H1 (cell line): ENCODE data around the gene CTCF. TPM values are rescaled to one million over a fixed set of nuclear protein-coding genes. Genes with fewer than 3 reads are reported as not detected.

Experiments used
- CTCF ChIA-PET: fragments of 300-600 bp; sonication (Branson Sonifier 250); formaldehyde crosslinking; loops from one replicate; lab custom pipeline; 2021; ENCODE audit not compliant: partially characterized antibody; lab: Charles Lee
- POLR2A ChIA-PET: fragments of 300-600 bp; sonication (Branson Sonifier 250); formaldehyde crosslinking; loops from one replicate; lab custom pipeline; 2021; ENCODE audit warnings: inconsistent platforms; ENCODE audit not compliant: partially characterized antibody; lab: Charles Lee
- DNase-seq, 2 experiments: peaks; one replicate each; pipeline versions ENCODE4 v3.0.0 to v3.0.0-alpha.2; 2010 to 2022; ENCODE audit warnings: low spot score in 2 of 2, low read depth in 1 of 2, mixed read lengths in 1 of 2
- FAIRE-seq: peaks from 2 replicates; lab custom pipeline; 2011; peaks lifted over from hg19 to GRCh38; lab: Jason Lieb, UNC
- H2AFZ ChIP-seq: 2 replicates; pipeline ENCODE4 v1.8.1; 2012; ENCODE audit warnings: low read length, inconsistent platforms
- H2AK5ac ChIP-seq: 2 replicates; pipeline ENCODE4 v1.6.1; 2013; ENCODE audit warnings: low read depth, low read length
- H2BK120ac ChIP-seq: replicated peaks from 2 replicates; pipeline ENCODE3; 2013; ENCODE audit warnings: low read depth, low read length, inconsistent platforms
- H2BK12ac ChIP-seq: 2 replicates; pipeline ENCODE4 v1.6.1; 2013; ENCODE audit warnings: low read depth, low read length
- H2BK15ac ChIP-seq: 2 replicates; pipeline ENCODE4 v1.6.1; 2013; ENCODE audit warnings: low read length
- H2BK20ac ChIP-seq: 2 replicates; pipeline ENCODE4 v1.6.1; 2013; ENCODE audit warnings: low read length
- H2BK5ac ChIP-seq: 2 replicates; pipeline ENCODE4 v1.6.1; 2013; ENCODE audit warnings: low read depth, low read length
- H3K14ac ChIP-seq: 2 replicates; pipeline ENCODE4 v1.6.1; 2013; ENCODE audit warnings: inconsistent platforms; ENCODE audit not compliant: insufficient read length
- H3K18ac ChIP-seq: 2 replicates; pipeline ENCODE4 v1.6.1; 2013; ENCODE audit warnings: low read length; ENCODE audit errors: extremely low read depth
- H3K23ac ChIP-seq: 2 replicates; pipeline ENCODE4 v1.6.1; 2013; ENCODE audit warnings: inconsistent platforms; ENCODE audit not compliant: insufficient read length
- H3K23me2 ChIP-seq: 2 replicates; pipeline ENCODE4 v1.6.1; 2013; ENCODE audit warnings: low read depth, low read length
- H3K27ac ChIP-seq: 2 replicates; pipeline ENCODE4 v1.6.1; 2011; ENCODE audit warnings: low read depth, low read length, inconsistent platforms
- H3K27me3 ChIP-seq, 4 experiments: replicated peaks in 1 of 4; 1 replicate in 1 of 4; 2 replicates in 3 of 4; pipeline versions ENCODE4 v1.6.1 to v1.8.1; 2011 to 2013; ENCODE audit warnings: low read length in 3 of 4, mild to moderate bottlenecking in 3 of 4, inconsistent platforms in 2 of 4, mixed read lengths in 2 of 4, moderate library complexity in 1 of 4; ENCODE audit not compliant: control insufficient read depth in 3 of 4, insufficient read depth in 3 of 4; ENCODE audit errors: extremely low read depth in 1 of 4
- H3K36me3 ChIP-seq, 4 experiments: 2 replicates each; pipeline versions ENCODE4 v1.6.1 to v1.8.1; 2011 to 2013; ENCODE audit warnings: mild to moderate bottlenecking in 4 of 4, low read length in 3 of 4, moderate library complexity in 2 of 4, control low read depth in 1 of 4, inconsistent platforms in 1 of 4; ENCODE audit not compliant: insufficient read depth in 4 of 4, control insufficient read depth in 2 of 4
- H3K4ac ChIP-seq: replicated peaks from 2 replicates; pipeline ENCODE3; 2013; ENCODE audit warnings: low read length, low read depth, mixed read lengths, inconsistent platforms; ENCODE audit not compliant: insufficient read length
- H3K4me1 ChIP-seq, 4 experiments: replicated peaks in 1 of 4; 1 replicate in 1 of 4; 2 replicates in 3 of 4; pipeline versions ENCODE4 v1.6.1 to v1.8.1; 2011 to 2013; ENCODE audit warnings: low read length in 3 of 4, inconsistent platforms in 2 of 4, mixed read lengths in 1 of 4; ENCODE audit not compliant: insufficient read depth in 4 of 4, control insufficient read depth in 3 of 4
- H3K4me2 ChIP-seq, 2 experiments: 2 replicates each; pipeline versions ENCODE4 v1.6.1 to v1.8.1; 2011 to 2013; ENCODE audit warnings: low read depth in 2 of 2, low read length in 2 of 2, control low read depth in 1 of 2, inconsistent platforms in 1 of 2, mild to moderate bottlenecking in 1 of 2; ENCODE audit not compliant: insufficient read depth in 1 of 2
- H3K4me3 ChIP-seq, 4 experiments: fragments of 200-600, 300-600 bp in 1 of 4; sonication (generic), shearing (Covaris generic), sonication (Bioruptor Twin) in 1 of 4; 2 replicates each; pipeline versions ENCODE4 v1.5.1 to v1.8.1; 2011 to 2016; ENCODE audit warnings: low read length in 4 of 4, low read depth in 3 of 4, control low read depth in 2 of 4, inconsistent platforms in 2 of 4, mild to moderate bottlenecking in 2 of 4, mixed read lengths in 1 of 4, moderate library complexity in 1 of 4; ENCODE audit not compliant: insufficient read depth in 2 of 4; ENCODE audit errors: extremely low read depth in 1 of 4
- H3K56ac ChIP-seq: replicated peaks from 2 replicates; pipeline ENCODE3; 2013; ENCODE audit warnings: low read depth, mild to moderate bottlenecking, mixed read lengths, low read length, inconsistent platforms; ENCODE audit not compliant: insufficient read length
- H3K79me1 ChIP-seq: 2 replicates; pipeline ENCODE4 v1.6.1; 2013; ENCODE audit warnings: low read depth, low read length, control low read depth
- H3K79me2 ChIP-seq, 2 experiments: 2 replicates each; pipeline versions ENCODE4 v1.6.1 to v1.8.1; 2012 to 2013; ENCODE audit warnings: low read length in 2 of 2, mild to moderate bottlenecking in 2 of 2, inconsistent platforms in 1 of 2; ENCODE audit not compliant: insufficient read depth in 2 of 2, control insufficient read depth in 1 of 2
- H3K9ac ChIP-seq, 4 experiments: replicated peaks in 1 of 4; 1 replicate in 1 of 4; 2 replicates in 3 of 4; pipeline versions ENCODE4 v1.6.1 to v1.8.1; 2011 to 2013; ENCODE audit warnings: low read depth in 3 of 4, low read length in 3 of 4, control low read depth in 2 of 4, mild to moderate bottlenecking in 2 of 4, moderate library complexity in 2 of 4, inconsistent platforms in 1 of 4; ENCODE audit errors: extremely low read depth in 1 of 4
- H3K9me3 ChIP-seq, 2 experiments: 2 replicates each; pipeline versions ENCODE4 v1.6.1 to v1.8.1; 2012 to 2013; ENCODE audit warnings: mild to moderate bottlenecking in 2 of 2, moderate library complexity in 2 of 2, control low read depth in 1 of 2, inconsistent platforms in 1 of 2, low read depth in 1 of 2, low read length in 1 of 2, mixed read lengths in 1 of 2; ENCODE audit not compliant: insufficient read depth in 2 of 2
- H4K20me1 ChIP-seq, 2 experiments: replicated peaks in 1 of 2; 2 replicates each; pipeline versions ENCODE3 to v1.8.1; 2011 to 2013; ENCODE audit warnings: inconsistent platforms in 2 of 2, low read length in 2 of 2, mild to moderate bottlenecking in 1 of 2; ENCODE audit not compliant: insufficient read depth in 2 of 2, control insufficient read depth in 1 of 2
- H4K5ac ChIP-seq: 2 replicates; pipeline ENCODE4 v1.6.1; 2013; ENCODE audit warnings: low read length, low read depth, mixed read lengths, inconsistent platforms; ENCODE audit not compliant: insufficient read length
- H4K8ac ChIP-seq: 2 replicates; pipeline ENCODE4 v1.8.0; 2013; ENCODE audit warnings: mild to moderate bottlenecking, moderate library complexity, low read length, inconsistent platforms; ENCODE audit not compliant: insufficient read depth; ENCODE audit errors: extremely low read depth
- H4K91ac ChIP-seq: replicated peaks from 2 replicates; pipeline ENCODE3; 2013; ENCODE audit warnings: low read length, mixed read lengths, inconsistent platforms; ENCODE audit not compliant: insufficient read length
- CHD1 ChIP-seq: IDR thresholded peaks from 2 replicates; pipeline ENCODE4 v1.6.1; 2012; ENCODE audit warnings: low read depth, low read length, improper control_type of control experiment
- EP300 ChIP-seq, 2 experiments: IDR thresholded peaks; 1 replicate in 1 of 2; 2 replicates in 1 of 2; pipeline ENCODE4 v1.6.1; 2011 to 2012; ENCODE audit warnings: low read depth in 2 of 2, low read length in 2 of 2, mild to moderate bottlenecking in 2 of 2, borderline replicate concordance in 1 of 2, inconsistent platforms in 1 of 2, moderate library complexity in 1 of 2
- EZH2 ChIP-seq: fragments of 200-600 bp; sonication (generic); IDR thresholded peaks from 2 replicates; pipeline ENCODE4 v1.7.1; 2012; ENCODE audit warnings: low read depth, mild to moderate bottlenecking, moderate library complexity, low read length, inconsistent platforms; ENCODE audit not compliant: severe bottlenecking
- HDAC6 ChIP-seq: IDR thresholded peaks from one replicate; pipeline ENCODE4 v1.7.1; 2012; ENCODE audit warnings: low read depth, mild to moderate bottlenecking, inconsistent platforms, low read length, moderate library complexity
- KDM1A ChIP-seq: fragments of 200-600, 300-600 bp; sonication (generic); IDR thresholded peaks from 2 replicates; pipeline ENCODE4 v1.7.1; 2016; ENCODE audit warnings: mild to moderate bottlenecking, low read length, borderline replicate concordance
- SIRT6 ChIP-seq: IDR thresholded peaks from one replicate; pipeline ENCODE4 v1.7.1; 2012; ENCODE audit warnings: low read length, inconsistent platforms
- SUZ12 ChIP-seq: fragments of 200-600 bp; sonication (generic); IDR thresholded peaks from 2 replicates; pipeline ENCODE4 v1.6.1; 2012; ENCODE audit warnings: mild to moderate bottlenecking, inconsistent platforms, low read length, moderate library complexity, mixed read lengths
- WGBS, 2 experiments: shearing (Covaris generic) in 1 of 2; methylation state at CpG; one replicate each; pipeline versions ENCODE4 v1.1.6 to v1.1.7; 2013 to 2015; ENCODE audit warnings: low lambda C conversion rate in 2 of 2, mixed read lengths in 2 of 2, inconsistent platforms in 1 of 2, low coverage in 1 of 2, missing lambda C conversion rate in 1 of 2; ENCODE audit not compliant: insufficient replicate concordance in 2 of 2, insufficient coverage in 1 of 2, insufficient read length in 1 of 2; ENCODE audit errors: extremely low coverage in 1 of 2, missing lambda C conversion rate in 1 of 2; 5-methylcytosine and 5-hydroxymethylcytosine counted together
- polyA plus RNA-seq, 7 experiments: library from polyadenylated mRNA; depleted of rRNA in 3 of 7; stranded (reverse) in 5 of 7; unstranded in 2 of 7; fragments of >200 nt in 5 of 7; fragments of 200-250 nt in 2 of 7; gene quantifications; 1 replicate in 5 of 7; 2 replicates in 1 of 7; 4 replicates in 1 of 7; pipeline versions ENCODE4 v1.2.1 to v1.2.3, GENCODE V29; 2011 to 2013; ENCODE audit warnings: missing spikeins in 2 of 7, mixed read lengths in 2 of 7
- total RNA-seq: library from RNA; stranded (reverse); fragmentation: NEBNext Ultra II Directional; extraction: Animal tissue kit (Norgen Biotek cat#: 25700); gene quantifications from 2 replicates; pipeline ENCODE4 v1.2.1, GENCODE V29; 2021
- TF ChIP-seq, protein P1 (sequence below): IDR thresholded peaks from 2 replicates; pipeline ENCODE4 v1.6.1; 2011; ENCODE audit warnings: low read length, improper control_type of control experiment

Gene CTCF
- total and polyA plus RNA-seq, 2 of the 8 experiments (the other 6 are each of a cell fraction or from before 2014, with no cell fraction given) = 32.4 to 66.0 TPM

DNA sequence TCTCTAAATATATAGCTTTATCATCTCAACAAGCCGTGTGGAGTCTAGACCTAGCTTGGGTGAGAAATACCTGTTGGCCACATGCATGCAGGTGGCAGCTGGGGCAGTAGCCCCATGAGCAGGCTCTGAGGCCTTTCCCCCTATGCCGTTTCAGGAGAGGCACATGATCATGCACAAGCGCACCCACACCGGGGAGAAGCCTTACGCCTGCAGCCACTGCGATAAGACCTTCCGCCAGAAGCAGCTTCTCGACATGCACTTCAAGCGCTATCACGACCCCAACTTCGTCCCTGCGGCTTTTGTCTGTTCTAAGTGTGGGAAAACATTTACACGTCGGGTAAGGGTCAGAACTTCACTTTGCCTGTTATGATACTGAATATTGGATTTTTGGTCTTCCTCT, 65.9 kb downstream of the CTCF start:
- no peak overlapping the region for H4K8ac ChIP-seq
- H3K4me3 ChIP-seq = no peak overlapping the region
- 97% methylated on average over 14 of the region's 14 CpGs; no CpG with 5 or more reads in 1 of the 2 experiments for WGBS, 2 experiments
- no peak overlapping the region for H2BK5ac ChIP-seq
- no peak overlapping the region for H3K18ac ChIP-seq
- no peak overlapping the region for H4K91ac ChIP-seq
- H2BK12ac ChIP-seq = no peak overlapping the region
- H2AK5ac ChIP-seq = no peak overlapping the region
- H3K9me3 ChIP-seq = no peaks in the 10 kb centered on the region
- no peaks in the 10 kb centered on the region for H3K79me2 ChIP-seq
- no peak overlapping the region for H2BK20ac ChIP-seq
- no peak overlapping the region for H3K27ac ChIP-seq
- H3K36me3 ChIP-seq = peaks cover 19 to 72% (median 46%) of the 10 kb centered on the region in 4 experiments
- no peaks in the 10 kb centered on the region for H3K27me3 ChIP-seq
- H4K20me1 ChIP-seq = peaks cover 0 to 4% of the 10 kb centered on the region in 2 experiments
- H3K4ac ChIP-seq = no peak overlapping the region
- POLR2A ChIA-PET = interaction anchor here (0.7 to 1.2 kb wide), 2 partner anchors 64 to 90 kb away, joined by 3 read pairs; no protein-coding TSS in a partner anchor
- H2BK120ac ChIP-seq = no peak overlapping the region
- no peaks in the 10 kb centered on the region for H3K79me1 ChIP-seq
- H3K9ac ChIP-seq = no peak overlapping the region
- no peaks in the 10 kb centered on the region for H3K4me1 ChIP-seq
- H3K23me2 ChIP-seq = no peaks in the 10 kb centered on the region; the same call in 1 of the 2 replicates
- H2AFZ ChIP-seq = no peak overlapping the region
- DNase-seq (no peak), FAIRE-seq (no peak)
- no peak overlapping the region for H3K23ac ChIP-seq
- H4K5ac ChIP-seq = no peak overlapping the region
- H3K14ac ChIP-seq = no peak overlapping the region
- no peak overlapping the region for H2BK15ac ChIP-seq
- H3K4me2 ChIP-seq = no peak overlapping the region
- CTCF ChIA-PET = interaction anchor here (0.6 to 1.9 kb wide), 9 partner anchors 13 to 229 kb away, joined by 3 to 8 read pairs (median 4); no protein-coding TSS in a partner anchor
- no peak overlapping the region for H3K56ac ChIP-seq
- TF ChIP-seq SUZ12 (no peak), KDM1A (no peak), CHD1 (no peak), HDAC6 (no peak), EP300 (IDR thresholded peaks at IDR 0.05; ENCODE audit: borderline replicate concordance in 1 of 2, low read depth in 2 of 2, low read length in 2 of 2) (no peak), EZH2 (no peak), SIRT6 (no peak)
- TF ChIP-seq, protein P1, sequence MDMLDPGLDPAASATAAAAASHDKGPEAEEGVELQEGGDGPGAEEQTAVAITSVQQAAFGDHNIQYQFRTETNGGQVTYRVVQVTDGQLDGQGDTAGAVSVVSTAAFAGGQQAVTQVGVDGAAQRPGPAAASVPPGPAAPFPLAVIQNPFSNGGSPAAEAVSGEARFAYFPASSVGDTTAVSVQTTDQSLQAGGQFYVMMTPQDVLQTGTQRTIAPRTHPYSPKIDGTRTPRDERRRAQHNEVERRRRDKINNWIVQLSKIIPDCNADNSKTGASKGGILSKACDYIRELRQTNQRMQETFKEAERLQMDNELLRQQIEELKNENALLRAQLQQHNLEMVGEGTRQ = no peak
